ENCODE data around the gene GRM5.
"Not testable (repeated sequence)": the region's sequence is repeated elsewhere in the genome, so short reads cannot be mapped to it uniquely, and the experiment has no call there.

- not testable (repeated sequence) for TF ChIP-seq POLR2A (IDR thresholded peaks at IDR 0.05); POLR2AphosphoS5 (IDR thresholded peaks at IDR 0.05; ENCODE audit: insufficient read depth in 1 of 2, low read depth in 1 of 2)
- TF ChIP-seq, protein P1, sequence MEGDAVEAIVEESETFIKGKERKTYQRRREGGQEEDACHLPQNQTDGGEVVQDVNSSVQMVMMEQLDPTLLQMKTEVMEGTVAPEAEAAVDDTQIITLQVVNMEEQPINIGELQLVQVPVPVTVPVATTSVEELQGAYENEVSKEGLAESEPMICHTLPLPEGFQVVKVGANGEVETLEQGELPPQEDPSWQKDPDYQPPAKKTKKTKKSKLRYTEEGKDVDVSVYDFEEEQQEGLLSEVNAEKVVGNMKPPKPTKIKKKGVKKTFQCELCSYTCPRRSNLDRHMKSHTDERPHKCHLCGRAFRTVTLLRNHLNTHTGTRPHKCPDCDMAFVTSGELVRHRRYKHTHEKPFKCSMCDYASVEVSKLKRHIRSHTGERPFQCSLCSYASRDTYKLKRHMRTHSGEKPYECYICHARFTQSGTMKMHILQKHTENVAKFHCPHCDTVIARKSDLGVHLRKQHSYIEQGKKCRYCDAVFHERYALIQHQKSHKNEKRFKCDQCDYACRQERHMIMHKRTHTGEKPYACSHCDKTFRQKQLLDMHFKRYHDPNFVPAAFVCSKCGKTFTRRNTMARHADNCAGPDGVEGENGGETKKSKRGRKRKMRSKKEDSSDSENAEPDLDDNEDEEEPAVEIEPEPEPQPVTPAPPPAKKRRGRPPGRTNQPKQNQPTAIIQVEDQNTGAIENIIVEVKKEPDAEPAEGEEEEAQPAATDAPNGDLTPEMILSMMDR (IDR thresholded peaks at IDR 0.05): not testable (repeated sequence)
These were observed 602.5 kb downstream of the GRM5 start for GRCh38 chr11:88463301-88463700.

Data from vagina (tissue), 2 donors.